Left renal pelvis (tissue), 4 donors: ENCODE data around the gene RAPGEF3. TPM values are rescaled to one million over a fixed set of nuclear protein-coding genes. Genes with fewer than 3 reads are reported as not detected.

Source experiments
- DNase-seq, 4 donors: peaks; one replicate each; pipeline ENCODE4 v3.0.0-alpha.2; 2013; ENCODE audit warnings: low read depth in 4 of 4, low spot score in 3 of 4
- polyA plus RNA-seq, 4 donors: library from polyadenylated mRNA; unstranded; fragments of 120-200 nt; gene quantifications; one replicate each; pipeline ENCODE4 v1.2.1, GENCODE V29; 2013; ENCODE audit not compliant: insufficient read length in 4 of 4

Gene RAPGEF3
- polyA plus RNA-seq, 4 donors: 10.8 to 115 (median 60.0) TPM

DNA sequence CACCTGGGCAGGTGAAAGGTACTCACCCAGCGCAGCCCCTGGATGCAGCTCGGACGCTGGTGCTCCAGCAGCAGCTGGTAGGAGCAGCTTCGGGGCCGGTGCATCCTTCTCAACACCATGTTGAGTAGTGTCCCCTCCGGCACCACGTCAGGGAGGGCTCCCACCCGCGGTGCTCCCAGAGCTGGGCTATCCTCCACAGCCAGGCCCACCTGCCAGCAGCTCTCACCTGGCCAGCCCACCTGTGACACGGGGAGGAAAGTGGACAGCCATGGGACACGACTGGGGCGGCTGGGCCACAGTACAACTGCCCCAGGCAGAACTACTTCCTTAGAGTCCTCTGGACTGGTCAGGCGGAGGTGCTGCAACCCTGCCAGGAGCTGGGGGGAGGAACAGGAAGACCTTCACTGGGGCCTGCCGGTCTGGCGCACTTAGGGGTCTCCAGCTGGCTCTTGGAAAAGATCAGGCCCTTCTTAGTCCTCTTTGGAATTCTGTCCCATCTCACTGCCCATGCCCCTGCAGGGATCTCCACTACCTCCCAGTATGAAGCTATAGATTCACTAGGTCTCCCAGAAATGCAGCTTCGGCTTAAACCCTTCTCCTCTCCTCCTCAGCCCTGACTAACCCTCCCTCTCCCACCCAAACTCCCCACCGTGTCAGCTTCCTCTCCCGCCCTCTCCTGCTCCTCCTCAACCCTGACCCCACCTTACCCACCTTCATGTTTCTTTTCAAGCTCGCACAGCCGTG, 668 bp downstream of the RAPGEF3 start:
- no peak for DNase-seq

DNA sequence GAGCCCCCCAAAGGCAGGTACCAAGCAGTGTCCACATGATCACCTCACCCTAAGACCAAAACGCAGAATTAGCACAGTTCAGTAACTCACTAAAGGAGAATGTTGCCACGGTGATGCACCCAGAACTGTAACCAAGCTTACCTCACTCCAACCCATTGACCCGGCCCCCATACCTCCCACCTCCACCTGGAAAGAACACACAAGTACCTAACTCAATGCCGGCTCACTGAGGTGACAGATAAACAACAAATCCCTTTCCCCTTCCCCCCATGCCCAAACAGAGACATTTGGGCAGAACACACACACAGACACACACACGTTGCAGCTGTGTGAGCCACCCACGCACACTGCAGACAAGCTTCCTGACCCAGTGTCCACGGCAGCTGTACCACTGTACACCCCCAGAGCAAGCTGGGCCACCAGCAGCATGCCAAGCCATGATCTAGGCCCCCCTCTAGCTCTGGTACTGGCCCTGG, 1.3 kb downstream of the RAPGEF3 start:
- no peak for DNase-seq

DNA sequence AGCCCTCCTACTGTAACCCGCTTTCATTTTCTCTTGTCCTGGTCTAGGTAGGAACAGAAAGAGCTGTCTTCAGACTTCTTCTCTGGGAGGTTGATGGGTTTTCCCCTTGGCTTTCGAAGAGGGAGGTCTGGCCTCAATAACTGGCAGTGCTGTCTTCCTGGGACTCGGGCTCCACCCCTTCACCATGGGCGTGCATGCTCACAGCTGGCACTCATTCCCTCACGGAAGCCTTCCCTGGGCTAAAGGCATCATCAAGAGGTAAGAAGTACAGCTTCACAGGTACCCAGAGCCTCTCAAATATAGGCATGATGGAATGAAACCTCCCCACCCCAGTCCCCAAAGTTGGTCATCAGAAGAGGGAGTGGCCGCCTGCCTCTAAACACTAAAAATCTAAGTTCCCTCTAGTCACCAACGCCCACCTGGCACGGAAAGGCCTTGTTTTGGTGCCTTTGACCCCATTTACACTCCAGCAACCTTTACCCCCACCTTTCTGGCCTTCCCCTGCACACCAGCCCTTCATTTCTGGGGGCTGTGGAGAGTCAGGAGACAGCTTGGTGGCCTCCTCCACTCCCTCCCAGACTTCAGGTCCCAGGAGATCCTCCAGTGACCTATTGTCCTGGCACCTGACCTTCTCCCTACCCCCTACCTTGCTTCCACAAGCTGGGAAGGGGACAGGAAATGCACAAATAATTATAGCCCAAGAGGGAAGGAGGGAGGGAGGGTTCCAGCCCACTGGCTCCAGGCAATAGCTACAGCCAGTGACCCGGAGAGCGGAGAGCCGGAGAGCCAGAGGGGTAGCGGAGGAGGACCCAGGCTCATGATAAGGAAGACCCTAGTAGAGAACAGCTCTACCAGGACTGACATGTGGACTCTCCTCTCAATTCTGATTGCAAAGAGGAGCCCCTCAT, 2.8 kb downstream of the RAPGEF3 start:
- no peak for DNase-seq

DNA sequence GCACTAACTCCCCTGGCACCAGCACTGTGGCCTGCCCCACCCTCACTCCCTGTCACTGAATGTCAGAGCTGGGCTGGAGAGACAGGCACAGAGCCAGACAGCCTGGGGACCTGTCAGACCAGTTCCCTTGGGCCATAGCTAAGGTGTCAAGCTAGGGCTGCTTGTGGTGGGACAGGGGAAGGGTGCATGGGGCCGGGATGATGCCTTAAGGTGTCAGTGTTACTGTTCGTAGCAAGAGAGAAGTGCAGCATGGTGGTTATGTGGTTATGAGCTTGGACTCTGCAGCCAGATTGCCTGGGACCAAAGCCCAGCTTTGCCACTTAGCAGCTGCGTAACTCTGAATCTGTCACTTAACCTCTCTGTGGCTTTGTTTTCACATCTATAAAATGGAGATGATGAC, 3.8 kb downstream of the RAPGEF3 start:
- DNase-seq: no peak

DNA sequence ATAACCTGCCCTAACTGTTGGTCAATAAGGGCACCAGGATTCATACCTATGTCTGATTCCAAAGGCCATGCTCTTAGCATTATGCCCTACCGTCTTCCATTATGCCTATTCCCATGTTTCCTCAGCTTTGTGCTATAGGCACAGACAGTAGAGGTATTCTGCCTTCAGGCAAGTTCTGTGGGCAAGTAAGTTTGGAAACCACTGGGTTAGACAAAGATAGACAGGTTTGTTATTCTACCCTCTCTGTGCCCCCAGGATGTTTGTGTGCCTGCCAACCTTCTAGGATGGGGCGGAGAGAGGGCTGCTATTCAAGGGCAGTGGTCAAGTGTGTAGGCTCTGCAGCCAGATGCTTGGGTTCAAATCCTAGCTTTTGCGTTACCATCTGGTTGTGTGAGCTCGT, 4.6 kb downstream of the RAPGEF3 start:
- no peak for DNase-seq

DNA sequence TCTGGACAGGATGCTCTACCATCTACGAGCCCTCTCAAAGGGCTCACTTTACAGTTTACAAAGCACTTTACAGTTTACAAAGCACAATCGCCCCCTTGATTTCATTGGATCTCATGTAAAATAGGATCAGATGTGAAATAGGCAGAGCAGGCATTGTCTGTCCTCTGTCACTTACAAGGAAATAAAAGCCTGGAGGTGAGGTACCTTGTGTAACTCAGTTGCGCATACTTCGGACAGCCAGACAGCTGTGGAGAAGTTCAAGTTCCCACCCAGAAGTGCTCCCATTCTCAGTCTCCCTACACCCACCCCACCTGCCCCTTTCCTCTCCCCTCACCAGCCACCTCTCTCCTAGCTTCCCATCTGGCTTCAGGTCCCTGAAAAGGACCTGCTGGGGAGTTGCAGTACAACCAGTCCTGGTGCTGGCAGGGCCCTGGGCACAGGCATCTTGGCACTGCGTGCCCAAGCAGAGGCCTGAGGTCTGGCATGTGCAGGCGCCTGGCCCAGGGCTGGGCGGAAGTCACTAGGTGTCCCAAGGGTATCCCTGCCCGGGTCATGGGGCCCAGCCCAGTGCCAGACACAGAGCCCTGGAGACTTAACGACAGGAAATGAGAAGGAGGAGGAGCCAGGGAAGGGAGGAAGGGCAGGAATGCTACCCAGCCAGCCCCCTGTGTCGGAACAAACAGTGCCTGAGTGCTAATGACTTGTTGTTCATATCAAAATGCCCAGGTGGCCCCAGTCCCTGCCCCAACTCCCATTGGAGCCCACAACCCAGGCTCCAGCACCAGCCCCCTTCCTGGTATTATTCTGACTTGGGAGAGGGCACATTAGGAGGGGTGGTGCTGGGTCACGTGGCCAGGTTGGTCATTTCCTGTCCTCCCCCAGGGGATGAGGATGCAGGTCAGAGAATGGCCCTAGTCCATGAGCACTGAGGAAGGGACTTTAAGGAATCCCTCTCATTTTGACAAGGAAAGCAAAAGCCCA, 5.4 kb downstream of the RAPGEF3 start:
- no peak for DNase-seq

DNA sequence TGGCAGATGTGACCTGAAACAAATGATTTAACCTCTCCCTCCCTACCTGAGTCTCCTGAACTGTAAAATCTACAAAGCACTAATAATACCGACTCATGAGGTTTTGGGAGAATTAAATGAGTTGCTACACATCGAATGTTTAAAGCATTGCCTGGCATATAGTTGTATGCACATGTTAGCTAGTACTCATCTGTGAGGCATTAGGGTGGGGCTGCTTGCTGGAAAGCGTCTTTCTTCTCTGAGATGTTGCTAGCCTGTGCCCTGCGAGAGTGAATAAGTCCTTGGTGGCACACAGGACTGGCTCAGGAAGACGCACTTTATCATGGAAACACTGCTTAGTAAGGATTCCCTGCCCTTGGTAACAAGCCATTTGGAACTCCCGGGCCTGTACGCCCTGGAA, 6.1 kb downstream of the RAPGEF3 start:
- DNase-seq: no peak

DNA sequence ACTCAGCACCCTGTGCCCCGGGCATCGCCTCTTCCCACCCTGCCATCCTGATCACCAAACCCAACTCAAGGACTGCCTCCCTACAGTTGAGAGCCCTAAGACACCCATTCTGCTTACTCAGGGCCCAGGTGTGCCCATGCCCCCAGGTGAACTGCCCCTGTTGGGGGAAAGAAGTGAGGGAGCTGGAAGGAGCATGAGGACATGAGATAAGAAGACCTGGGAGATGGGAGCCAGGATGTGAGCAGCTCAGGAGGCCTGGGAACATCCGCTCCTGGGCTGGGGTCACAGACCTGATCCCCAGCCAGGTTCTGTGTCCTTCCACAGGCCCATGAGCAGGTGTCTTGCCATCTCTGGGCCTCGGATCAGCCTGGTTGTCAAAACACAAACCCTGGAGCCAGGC, 6.6 kb downstream of the RAPGEF3 start:
- no peak for DNase-seq

DNA sequence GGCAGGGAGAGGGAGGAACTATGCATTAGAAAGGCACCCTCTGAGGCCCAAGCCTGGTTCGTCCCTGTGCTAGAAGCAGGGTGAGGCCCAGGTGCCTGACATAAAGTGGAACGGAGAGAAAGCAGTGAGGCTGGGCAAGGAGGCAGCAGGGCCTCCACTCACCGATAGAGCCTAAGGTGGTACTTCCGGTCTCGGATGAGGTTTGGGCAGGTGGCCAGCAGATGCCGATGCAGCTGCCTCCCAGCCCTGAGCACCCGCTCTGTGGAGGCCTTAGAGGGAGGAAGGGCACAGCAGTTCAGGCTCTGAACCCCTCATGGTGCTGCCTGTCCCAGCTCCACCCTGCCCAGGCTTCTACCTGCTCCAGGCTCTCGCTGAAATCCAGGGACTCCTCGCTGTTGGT, 7.1 kb downstream of the RAPGEF3 start:
- DNase-seq: no peak

DNA sequence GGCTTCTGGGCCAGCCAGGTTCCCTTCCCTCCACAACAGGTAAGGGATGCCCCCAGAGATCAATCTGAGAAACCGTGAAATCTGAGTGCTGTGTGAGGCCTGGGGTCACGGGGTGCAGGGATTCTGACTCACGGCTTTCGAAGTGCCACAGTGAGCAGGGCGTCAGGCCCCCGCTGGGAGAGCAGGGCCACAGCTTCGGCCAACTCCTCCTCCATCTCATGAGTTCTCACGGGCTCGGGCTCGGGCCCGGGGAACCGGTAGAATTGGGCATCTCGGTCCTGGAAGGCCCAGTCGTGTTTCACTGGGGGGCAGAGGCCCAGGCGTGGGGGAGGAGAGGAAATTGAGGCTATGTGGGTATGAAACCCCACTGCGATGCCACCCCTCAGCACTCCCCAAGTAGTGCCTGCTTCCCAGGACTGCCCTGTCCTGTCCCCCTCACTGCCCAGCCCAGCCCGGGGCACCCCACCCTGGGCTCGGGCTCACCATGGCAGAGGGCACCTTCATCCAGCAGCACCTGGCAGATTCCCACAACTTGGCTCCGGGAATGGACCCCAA, 7.7 kb downstream of the RAPGEF3 start:
- DNase-seq: no peak

DNA sequence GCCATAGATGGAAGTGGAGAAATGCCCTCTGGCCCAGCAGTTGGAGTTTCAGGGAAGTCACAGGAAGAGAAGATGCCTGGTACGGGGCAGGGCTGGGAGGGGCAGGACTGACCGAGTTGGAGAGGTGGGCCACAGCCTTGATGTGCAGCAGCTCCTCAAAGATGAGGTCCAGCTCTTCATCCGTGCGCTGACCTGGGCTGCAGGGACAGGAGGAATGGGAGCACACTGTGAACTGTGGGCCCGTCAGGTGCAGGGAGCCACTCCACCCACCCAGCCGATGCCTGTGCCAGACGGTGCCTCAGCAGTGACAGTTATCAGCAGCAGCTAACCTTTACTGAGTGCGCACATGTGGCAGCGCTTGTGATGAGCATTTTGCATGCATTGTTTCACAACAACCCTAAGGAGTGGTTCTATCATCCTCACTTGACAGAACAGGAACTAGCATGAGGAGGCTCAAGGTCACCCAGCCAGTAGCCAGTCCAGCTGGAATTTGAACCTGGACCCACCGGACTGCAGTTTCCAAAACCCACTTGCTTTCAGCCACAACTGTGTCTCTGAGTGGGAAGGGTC, 8.4 kb downstream of the RAPGEF3 start:
- DNase-seq: no peak

DNA sequence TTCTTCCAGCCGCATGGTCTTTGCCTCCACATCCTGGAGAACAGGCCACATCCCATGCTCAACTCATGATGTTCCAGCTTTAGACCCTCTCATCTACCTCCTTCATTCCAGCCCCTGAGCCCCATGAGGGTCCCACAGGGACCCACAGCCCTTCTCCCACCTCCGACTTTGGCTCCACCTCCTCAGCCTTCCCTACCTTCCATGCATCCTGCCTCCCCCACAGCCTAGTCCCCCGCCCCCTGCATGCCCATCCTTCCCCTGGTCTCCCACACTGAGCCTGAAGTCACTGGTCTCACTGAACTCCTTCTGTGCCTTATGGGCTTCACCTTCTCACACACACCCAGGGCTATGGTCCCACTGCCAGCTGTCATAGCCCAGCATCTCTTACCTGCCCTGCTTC, 9.8 kb downstream of the RAPGEF3 start:
- DNase-seq: no peak

DNA sequence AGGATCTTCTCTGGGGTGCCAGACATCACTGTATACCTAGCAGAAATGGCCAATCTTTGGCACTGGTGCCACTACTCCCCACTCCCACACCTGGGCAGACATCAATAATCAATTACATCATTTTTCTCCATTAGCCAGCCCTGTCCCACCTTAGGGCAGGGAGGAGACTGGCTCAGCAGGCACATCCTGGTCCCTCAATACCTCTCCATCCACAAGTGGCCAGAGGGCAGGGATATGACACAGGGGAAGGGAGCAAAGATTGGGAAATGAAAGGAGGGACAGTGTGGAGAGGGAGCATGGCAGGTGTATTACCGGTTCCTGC, 10.2 kb downstream of the RAPGEF3 start:
- no peak for DNase-seq

DNA sequence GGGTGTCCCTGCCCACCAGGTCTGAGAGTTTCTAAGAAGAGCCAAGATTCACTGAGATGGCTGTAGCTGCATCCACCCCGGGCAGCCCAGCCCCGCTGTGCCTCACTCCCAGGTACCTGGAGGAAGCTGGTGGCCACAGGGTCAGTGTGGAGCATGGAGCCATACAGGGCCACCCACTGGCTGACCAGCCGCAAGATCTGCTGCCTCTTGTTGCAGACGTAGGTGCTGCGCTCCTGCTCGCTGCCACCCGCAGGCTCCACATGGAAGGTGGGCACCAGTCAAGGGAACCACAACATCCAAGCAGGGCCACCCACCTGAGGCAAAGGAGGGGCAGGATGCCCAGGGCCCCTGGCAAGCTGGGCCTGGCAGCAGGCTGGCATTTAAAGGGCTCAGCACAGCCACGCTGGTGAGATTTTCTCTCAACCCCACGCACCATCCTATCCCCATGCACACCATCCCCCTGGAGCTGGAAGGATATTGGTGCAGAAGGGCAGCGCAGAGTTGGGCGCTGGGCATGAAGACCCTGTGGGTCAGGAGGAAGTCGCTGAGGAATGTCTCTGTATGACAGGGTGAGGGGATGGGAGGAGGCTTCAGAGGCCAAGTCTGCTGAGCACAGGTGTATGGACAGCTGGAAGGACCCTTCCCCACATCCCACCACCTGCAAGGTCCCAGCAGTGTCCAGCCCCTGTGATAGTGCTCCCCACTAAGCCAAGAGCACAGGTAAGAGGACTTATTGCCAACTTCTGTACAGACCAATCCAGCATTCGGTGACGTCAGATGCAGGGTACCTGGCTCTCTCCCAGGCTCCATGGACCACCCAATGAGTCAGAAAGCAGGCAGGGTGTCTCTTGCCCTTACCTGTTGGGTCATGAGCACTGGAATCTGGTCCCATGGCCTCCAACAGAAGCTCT, 10.8 kb downstream of the RAPGEF3 start:
- DNase-seq: no peak

DNA sequence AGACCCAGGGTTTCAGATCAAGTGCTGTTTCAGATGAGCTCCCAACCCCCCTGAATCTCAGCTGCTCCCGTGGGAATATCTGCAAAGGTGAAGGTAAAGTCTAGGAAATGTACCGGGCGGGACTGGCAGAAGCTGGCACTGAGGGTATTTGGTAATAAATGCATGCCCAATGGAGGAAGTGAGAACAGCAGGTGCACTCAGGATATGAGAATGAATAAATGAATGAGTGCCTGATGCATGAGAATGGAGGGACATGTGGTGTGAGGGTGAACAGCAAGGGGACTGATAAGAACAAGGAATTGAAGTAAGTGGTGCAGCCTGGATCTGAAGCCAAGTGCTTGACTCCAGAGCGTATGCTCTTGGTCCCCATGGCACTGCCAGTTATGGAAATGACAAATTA, 11.6 kb downstream of the RAPGEF3 start:
- no peak for DNase-seq

DNA sequence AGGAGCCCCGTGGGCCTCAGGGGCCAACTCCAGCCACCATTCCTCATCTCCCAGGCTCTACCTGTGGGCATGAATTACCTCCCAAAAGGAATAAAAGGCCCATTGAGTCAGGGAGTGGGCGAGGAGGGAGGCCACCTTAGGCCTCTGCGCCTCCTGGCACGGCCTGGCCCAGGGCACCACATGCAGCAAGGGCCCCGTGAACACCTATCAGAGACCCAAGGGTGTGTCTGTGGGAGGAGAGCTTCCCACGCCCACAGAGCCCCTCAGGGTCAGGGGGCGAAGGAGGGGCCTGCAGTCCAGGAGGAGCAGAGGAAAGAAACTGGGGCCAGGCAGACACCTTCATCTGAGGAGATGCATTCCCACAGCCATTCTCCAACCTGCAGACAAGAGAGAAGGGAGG, 12.2 kb downstream of the RAPGEF3 start:
- DNase-seq: no peak

DNA sequence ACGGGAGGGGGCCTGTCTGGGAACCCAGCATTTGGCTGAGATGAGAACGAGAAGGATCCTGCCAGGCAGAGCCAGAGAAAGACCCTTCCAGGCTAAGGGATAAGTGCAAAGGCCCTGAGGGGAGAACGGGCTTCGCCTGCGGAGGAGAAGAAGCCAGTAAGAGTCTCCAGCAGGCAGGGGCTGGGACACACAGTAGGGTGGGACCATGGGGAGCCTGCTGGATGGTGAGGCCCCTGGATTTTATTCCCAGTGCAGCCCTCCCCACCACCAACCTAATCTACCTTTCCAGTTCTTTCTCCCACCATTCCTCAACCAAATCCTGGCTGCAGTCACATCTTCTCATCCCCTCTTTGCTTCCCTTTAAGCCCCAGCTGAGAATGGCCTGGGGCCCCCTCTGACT, 12.6 kb downstream of the RAPGEF3 start:
- DNase-seq: no peak

DNA sequence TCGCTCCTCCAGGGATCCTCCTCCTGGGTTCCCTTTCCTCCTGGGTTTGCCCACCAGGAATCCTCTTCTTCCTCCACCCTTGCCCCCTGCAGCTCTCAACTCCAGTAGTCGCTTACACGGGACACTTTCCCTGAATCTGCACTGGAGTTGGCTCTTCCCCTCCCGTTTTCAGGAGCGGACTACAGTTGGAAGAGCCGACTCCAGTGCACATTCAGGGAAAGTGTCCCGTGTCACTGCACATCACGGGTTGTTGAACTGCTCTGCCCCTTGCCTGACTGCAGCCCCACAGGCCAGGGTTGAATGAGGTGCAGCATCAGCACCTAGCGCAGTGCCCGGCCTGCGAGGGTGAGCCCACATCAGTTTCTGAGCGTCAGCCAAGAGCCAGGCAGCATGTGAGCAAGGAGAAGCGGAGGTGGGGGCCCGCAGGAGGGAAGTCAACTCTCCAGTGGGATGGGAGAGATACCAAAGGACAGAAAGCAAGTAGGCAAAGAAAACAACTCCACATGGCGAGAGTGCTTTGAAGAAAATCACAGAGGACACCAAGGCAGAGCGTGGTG, 13.1 kb downstream of the RAPGEF3 start:
- no peak for DNase-seq
